ENCODE results near the gene ATF7. TPM values are rescaled to one million over a fixed set of nuclear protein-coding genes. Genes with fewer than 3 reads are reported as not detected.

ATF7 gene
- total and polyA plus RNA-seq, 2 of the 4 experiments (the other 2 are of a cell fraction) = 7.0 to 16.3 TPM

- Histone ChIP-seq H3K4me2 (ENCODE audit: low read depth, low read length) (no peak overlapping the region), H3K36me3 (ENCODE audit: control insufficient read depth, insufficient read depth, low read length) (peaks cover 76% of the 10 kb centered on the region), H3K27me3 (ENCODE audit: control insufficient read depth, insufficient read depth, low read length) (no peaks in the 10 kb centered on the region), H3K4me1 (ENCODE audit: control insufficient read depth, insufficient read depth, low read length) (peaks cover 9% of the 10 kb centered on the region), H2AFZ (replicated peaks; ENCODE audit: low read length, poor library complexity) (no peak overlapping the region), H3K9me1 (ENCODE audit: insufficient read depth, low read length) (no peaks in the 10 kb centered on the region), H3K79me1 (ENCODE audit: low read depth in 1 of 2, low read length in 2 of 2) (peaks cover 34 to 75% of the 10 kb centered on the region in 2 experiments), H3K27ac (ENCODE audit: insufficient read depth, low read length) (no peak overlapping the region), H3K9ac (ENCODE audit: low read depth, low read length) (no peak overlapping the region), H3K18ac (ENCODE audit: low read depth, low read length) (no peak overlapping the region), H3K56ac (ENCODE audit: extremely low read depth, insufficient read depth, low read length) (no peak overlapping the region), H2BK20ac (ENCODE audit: low read depth, low read length) (no peak overlapping the region), H2AK9ac (replicated peaks; ENCODE audit: low read depth, low read length, poor library complexity) (no peak overlapping the region), H2BK5ac (ENCODE audit: low read depth, low read length, poor library complexity, severe bottlenecking) (peak overlapping the region; percentile 7), H3K23ac (ENCODE audit: low read depth, low read length) (no peak overlapping the region), H2BK120ac (ENCODE audit: low read depth, low read length) (no peak overlapping the region), H2BK15ac (ENCODE audit: low read depth, low read length) (no peak overlapping the region), H4K20me1 (ENCODE audit: insufficient read depth, low read length) (peaks cover 85% of the 10 kb centered on the region), H3K14ac (replicated peaks; ENCODE audit: low read depth, low read length) (no peak overlapping the region), H3K4me3 (ENCODE audit: insufficient read depth, low read depth, low read length) (no peak overlapping the region), H2AK5ac (ENCODE audit: low read depth, low read length) (no peak overlapping the region), H4K8ac (ENCODE audit: low read depth in 2 of 2, low read length in 2 of 2) (no peak overlapping the region), H3K4ac (ENCODE audit: low read depth, low read length) (no peak overlapping the region), H3K9me3 (ENCODE audit: control insufficient read depth, insufficient read depth, low read length) (no peaks in the 10 kb centered on the region), H4K5ac (ENCODE audit: low read depth, low read length) (no peak overlapping the region), H4K91ac (ENCODE audit: insufficient read depth, low read depth, low read length) (no peak overlapping the region)
- intact Hi-C loops (cut with micrococcal nuclease) = no loop called here
- TF ChIP-seq CTCF (conservative IDR thresholded peaks at IDR 0.05; ENCODE audit: low read depth, low read length) (no peak), BHLHE40 (IDR thresholded peaks at IDR 0.05; ENCODE audit: low read depth, low read length) (no peak), FOS (IDR thresholded peaks at IDR 0.05; ENCODE audit: low read depth, low read length) (no peak), ELK1 (IDR thresholded peaks at IDR 0.05; ENCODE audit: borderline replicate concordance, low read depth, low read length) (no peak), USF2 (IDR thresholded peaks at IDR 0.05; ENCODE audit: low read depth, low read length) (no peak), POLR2A (IDR thresholded peaks at IDR 0.05; ENCODE audit: low read depth, low read length) (no peak), MAZ (IDR thresholded peaks at IDR 0.05; ENCODE audit: borderline replicate concordance, low read depth, low read length) (no peak), CEBPB (IDR thresholded peaks at IDR 0.05; ENCODE audit: low read depth, low read length) (no peak), MXI1 (IDR thresholded peaks at IDR 0.05; ENCODE audit: borderline replicate concordance, low read depth, low read length) (no peak), MAFK (IDR thresholded peaks at IDR 0.05; ENCODE audit: low read depth, low read length) (no peak), RFX5 (IDR thresholded peaks at IDR 0.05; ENCODE audit: low read depth, low read length) (no peak)
- ChIA-PET POLR2A (ENCODE audit: unreplicated experiment) (no interaction called here), CTCF (interaction anchor here (0.6 to 2.7 kb wide), 2 partner anchors 10 to 123 kb away, joined by 3 to 6 read pairs; no protein-coding TSS in a partner anchor)
- DNase-seq = no peak
- ATAC-seq (ENCODE audit: low read depth) = no peak
- no TSS peak for BruUV-seq (replicated peaks)
- 86 to 100% methylated on average over 1 to 9 of the region's 13 CpGs for WGBS, 2 experiments (ENCODE audit: extremely low coverage in 2 of 2, insufficient read length in 1 of 2)
- in situ Hi-C loops (cut with MboI; ENCODE audit: low sequenced_read_pairs) = no loop called here
- dilution Hi-C loops (cut with HindIII; ENCODE audit: low sequenced_read_pairs, unreplicated experiment) = no loop called here
Measured at GRCh38 chr12:53474819-53475218, 151.4 kb downstream of the ATF7 start.

Data from IMR-90 (cell line).